Measurements from ENCODE around the gene DEFB110. TPM values are rescaled to one million over a fixed set of nuclear protein-coding genes. Genes with fewer than 3 reads are reported as not detected.

Gene DEFB110
- total and polyA plus RNA-seq, 8 donors = not detected

GRCh38 chr6:49982046-49982445 lies 39.7 kb downstream of the DEFB110 start:
- no peak overlapping the region for H3K4me3 ChIP-seq
- no peaks in the 10 kb centered on the region for H3K4me1 ChIP-seq
- FAIRE-seq = no peak
- H3K27me3 ChIP-seq = peaks cover 0 to 13% (median 6%) of the 10 kb centered on the region in 4 donors
- no peak for DNase-seq
- ATAC-seq = no peak
- H3K36me3 ChIP-seq = no peaks in the 10 kb centered on the region
- TF ChIP-seq CTCF (IDR thresholded peaks at IDR 0.05) = no peak
- no peaks in the 10 kb centered on the region for H3K9me3 ChIP-seq
- WGBS, 2 donors = 75 to 83% methylated on average over 2 of the region's 2 CpGs
- intact Hi-C loops (cut with DNase I) = no loop called here
- H3K27ac ChIP-seq = no peak overlapping the region

GRCh38 chr6:49980898-49981297 lies 40.9 kb downstream of the DEFB110 start:
- 52 to 69% methylated on average over 1 of the region's 1 CpG for WGBS, 2 donors
- ATAC-seq = no peak
- TF ChIP-seq CTCF (IDR thresholded peaks at IDR 0.05) = no peak
- no peak for DNase-seq
- no peaks in the 10 kb centered on the region for H3K36me3 ChIP-seq
- peaks cover 0 to 13% (median 6%) of the 10 kb centered on the region in 4 donors for H3K27me3 ChIP-seq
- no peak overlapping the region for H3K27ac ChIP-seq
- H3K4me3 ChIP-seq = no peak overlapping the region
- H3K4me1 ChIP-seq = no peaks in the 10 kb centered on the region
- intact Hi-C loops (cut with DNase I) = no loop called here
- no peaks in the 10 kb centered on the region for H3K9me3 ChIP-seq
- FAIRE-seq = no peak

GRCh38 chr6:49979584-49979983 lies 42.2 kb downstream of the DEFB110 start:
- H3K9me3 ChIP-seq = no peaks in the 10 kb centered on the region
- WGBS, 2 donors = 72 to 82% methylated on average over 4 of the region's 4 CpGs

GRCh38 chr6:49978332-49979226 lies 43.2 kb downstream of the DEFB110 start:
- 37% methylated on average over 3 of the region's 3 CpGs for WGBS, 2 donors
- no peak for FAIRE-seq
- H3K27me3 ChIP-seq = peaks cover 0 to 6% (median 0%) of the 10 kb centered on the region in 4 donors
- no peak for ATAC-seq
- intact Hi-C loops (cut with DNase I) = no loop called here
- no peak for TF ChIP-seq CTCF (IDR thresholded peaks at IDR 0.05)
- H3K27ac ChIP-seq = no peak overlapping the region
- no peaks in the 10 kb centered on the region for H3K4me1 ChIP-seq
- DNase-seq = no peak
- H3K4me3 ChIP-seq = no peak overlapping the region
- H3K36me3 ChIP-seq = no peaks in the 10 kb centered on the region
- H3K9me3 ChIP-seq = no peaks in the 10 kb centered on the region

More at GRCh38 chr6:49979584-49979983, 42.2 kb downstream of the DEFB110 start:
- H3K27me3 ChIP-seq = peaks cover 0 to 9% (median 2%) of the 10 kb centered on the region in 4 donors
- intact Hi-C loops (cut with DNase I) = no loop called here
- no peak overlapping the region for H3K4me3 ChIP-seq
- no peaks in the 10 kb centered on the region for H3K4me1 ChIP-seq
- no peak for ATAC-seq
- H3K36me3 ChIP-seq = no peaks in the 10 kb centered on the region
- no peak for FAIRE-seq
- no peak for DNase-seq
- H3K27ac ChIP-seq = no peak overlapping the region
- TF ChIP-seq CTCF (IDR thresholded peaks at IDR 0.05) = no peak

- Histone ChIP-seq H3K4me3 (no peak within 1 kb of the TSS), H3K36me3 (no peaks in the 10 kb centered on the region), H3K4me1 (no peaks in the 10 kb centered on the region), H3K27ac (no peak within 1 kb of the TSS), H3K9me3 (no peaks in the 10 kb centered on the region), H3K27me3 (no peaks in the 10 kb centered on the region)
- FAIRE-seq = no peak
- intact Hi-C loops (cut with DNase I) = no loop called here
- TF ChIP-seq CTCF (IDR thresholded peaks at IDR 0.05) = no peak
- DNase-seq = no peak
- ATAC-seq = no peak
- WGBS, 2 donors = 14 to 21% methylated on average over 2 of the region's 2 CpGs
These were observed 52.2 kb downstream of the DEFB110 start, which contains the start of gene DEFB113 for GRCh38 chr6:49969605-49970004. Gene DEFB113, minus strand, starts transcription at chr6:49969625. Its CDS starts 0 bp downstream, at chr6:49969625.

Data from pancreas (tissue), 10 donors.